Measurements from ENCODE around the gene LRRC57.

The LRRC57 gene

DNA sequence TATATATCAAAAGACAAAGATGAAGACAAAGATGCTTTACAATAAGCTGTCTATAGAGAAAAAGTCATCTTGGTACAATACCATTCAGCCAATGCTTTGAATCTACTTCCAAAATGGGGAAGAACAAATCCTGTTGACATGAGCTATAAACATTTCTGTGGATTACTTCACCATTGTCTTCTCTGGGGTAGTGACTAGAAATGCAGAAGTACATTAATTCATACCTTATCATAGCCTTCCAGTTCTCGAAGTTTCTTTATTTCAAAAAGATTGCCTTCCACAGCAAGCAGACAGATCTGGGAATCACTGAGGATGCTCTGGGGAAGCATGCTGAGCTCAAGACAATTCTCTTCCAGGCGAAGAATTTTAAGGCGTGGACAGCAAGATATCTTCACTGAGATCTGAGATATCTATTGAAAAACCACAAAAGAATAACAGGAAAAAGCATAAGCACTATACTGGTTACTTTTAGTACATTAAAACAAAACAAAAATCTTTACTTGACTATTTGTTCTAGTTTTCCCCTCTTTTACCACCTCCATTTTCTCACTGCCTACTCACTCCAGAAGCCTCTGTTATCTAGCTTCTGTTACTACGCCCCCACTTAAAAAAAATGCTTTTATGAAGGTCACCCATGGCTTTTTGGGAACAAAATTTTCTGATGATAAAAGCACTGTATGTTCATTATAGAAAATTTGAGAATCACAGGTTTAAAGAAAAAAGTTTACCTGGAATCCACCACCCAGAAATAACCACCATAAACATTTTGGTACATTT lies 3.6 kb downstream of the LRRC57 start:
- H3K4me3 ChIP-seq (ENCODE audit: low read depth, low read length): no peak overlapping the region
- TF ChIP-seq MYC (IDR thresholded peaks at IDR 0.05; ENCODE audit: low read depth, low read length): no peak
- TF ChIP-seq, protein P1, sequence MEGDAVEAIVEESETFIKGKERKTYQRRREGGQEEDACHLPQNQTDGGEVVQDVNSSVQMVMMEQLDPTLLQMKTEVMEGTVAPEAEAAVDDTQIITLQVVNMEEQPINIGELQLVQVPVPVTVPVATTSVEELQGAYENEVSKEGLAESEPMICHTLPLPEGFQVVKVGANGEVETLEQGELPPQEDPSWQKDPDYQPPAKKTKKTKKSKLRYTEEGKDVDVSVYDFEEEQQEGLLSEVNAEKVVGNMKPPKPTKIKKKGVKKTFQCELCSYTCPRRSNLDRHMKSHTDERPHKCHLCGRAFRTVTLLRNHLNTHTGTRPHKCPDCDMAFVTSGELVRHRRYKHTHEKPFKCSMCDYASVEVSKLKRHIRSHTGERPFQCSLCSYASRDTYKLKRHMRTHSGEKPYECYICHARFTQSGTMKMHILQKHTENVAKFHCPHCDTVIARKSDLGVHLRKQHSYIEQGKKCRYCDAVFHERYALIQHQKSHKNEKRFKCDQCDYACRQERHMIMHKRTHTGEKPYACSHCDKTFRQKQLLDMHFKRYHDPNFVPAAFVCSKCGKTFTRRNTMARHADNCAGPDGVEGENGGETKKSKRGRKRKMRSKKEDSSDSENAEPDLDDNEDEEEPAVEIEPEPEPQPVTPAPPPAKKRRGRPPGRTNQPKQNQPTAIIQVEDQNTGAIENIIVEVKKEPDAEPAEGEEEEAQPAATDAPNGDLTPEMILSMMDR (IDR thresholded peaks at IDR 0.05; ENCODE audit: low read depth, low read length): no peak
- no peak for TF ChIP-seq POLR2A (IDR thresholded peaks at IDR 0.05; ENCODE audit: extremely low read depth, insufficient read length)
- TF ChIP-seq, protein P2, sequence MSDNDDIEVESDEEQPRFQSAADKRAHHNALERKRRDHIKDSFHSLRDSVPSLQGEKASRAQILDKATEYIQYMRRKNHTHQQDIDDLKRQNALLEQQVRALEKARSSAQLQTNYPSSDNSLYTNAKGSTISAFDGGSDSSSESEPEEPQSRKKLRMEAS (IDR thresholded peaks at IDR 0.05; ENCODE audit: low read depth, low read length): no peak
- peak; percentile 68 for DNase-seq (ENCODE audit: low read depth)

DNA sequence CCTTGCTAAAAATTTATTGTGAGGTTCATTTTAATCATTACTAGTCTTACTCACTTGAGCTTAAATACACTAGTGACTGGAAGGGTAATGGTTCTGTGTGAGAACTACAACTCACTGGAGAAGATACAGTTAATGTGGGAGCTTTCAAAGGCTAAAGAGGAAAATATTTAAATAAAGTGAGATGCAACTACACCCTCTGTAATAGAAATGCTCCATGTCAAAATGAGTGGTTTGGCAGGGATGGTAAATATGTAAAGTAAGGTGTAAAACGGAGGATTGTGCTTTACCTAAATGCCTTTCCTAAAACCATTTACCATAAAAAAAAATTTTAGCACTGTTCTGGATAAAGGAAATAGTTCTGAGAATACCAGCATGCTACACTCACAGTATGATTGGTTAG lies 15.3 kb downstream of the LRRC57 start:
- DNase-seq (ENCODE audit: low read depth): no peak
- no peak overlapping the region for H3K4me3 ChIP-seq (ENCODE audit: low read depth, low read length)
- TF ChIP-seq, protein P1 (IDR thresholded peaks at IDR 0.05; ENCODE audit: low read depth, low read length): no peak
- TF ChIP-seq POLR2A (IDR thresholded peaks at IDR 0.05; ENCODE audit: extremely low read depth, insufficient read length): no peak
- TF ChIP-seq, protein P2 (IDR thresholded peaks at IDR 0.05; ENCODE audit: low read depth, low read length): no peak
- no peak for TF ChIP-seq MYC (IDR thresholded peaks at IDR 0.05; ENCODE audit: low read depth, low read length)

DNA sequence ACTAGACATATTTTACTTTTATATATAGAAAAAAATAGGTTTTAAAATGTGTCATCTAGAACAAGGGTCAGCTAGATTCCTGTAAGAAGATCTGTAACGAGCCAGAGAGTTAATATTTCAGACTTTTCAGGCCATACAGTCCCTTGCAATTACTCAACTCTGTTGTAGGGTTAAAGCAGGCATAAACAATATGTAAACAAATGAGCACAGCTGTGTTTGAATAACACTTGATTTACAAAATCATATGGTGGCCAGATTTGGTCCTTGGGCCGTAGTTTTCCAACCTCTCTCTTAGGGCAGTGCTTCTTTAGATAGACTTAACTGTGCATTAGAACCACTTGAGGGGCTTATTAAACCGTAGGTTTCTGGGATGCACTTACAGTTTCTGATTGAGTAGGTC lies 19.6 kb downstream of the LRRC57 start:
- TF ChIP-seq POLR2A (IDR thresholded peaks at IDR 0.05; ENCODE audit: extremely low read depth, insufficient read length) (no peak), MYC (IDR thresholded peaks at IDR 0.05; ENCODE audit: low read depth, low read length) (no peak)
- TF ChIP-seq, protein P1 (IDR thresholded peaks at IDR 0.05; ENCODE audit: low read depth, low read length): no peak
- TF ChIP-seq, protein P2 (IDR thresholded peaks at IDR 0.05; ENCODE audit: low read depth, low read length): no peak
- H3K4me3 ChIP-seq (ENCODE audit: low read depth, low read length): no peak overlapping the region
- DNase-seq (ENCODE audit: low read depth): no peak

DNA sequence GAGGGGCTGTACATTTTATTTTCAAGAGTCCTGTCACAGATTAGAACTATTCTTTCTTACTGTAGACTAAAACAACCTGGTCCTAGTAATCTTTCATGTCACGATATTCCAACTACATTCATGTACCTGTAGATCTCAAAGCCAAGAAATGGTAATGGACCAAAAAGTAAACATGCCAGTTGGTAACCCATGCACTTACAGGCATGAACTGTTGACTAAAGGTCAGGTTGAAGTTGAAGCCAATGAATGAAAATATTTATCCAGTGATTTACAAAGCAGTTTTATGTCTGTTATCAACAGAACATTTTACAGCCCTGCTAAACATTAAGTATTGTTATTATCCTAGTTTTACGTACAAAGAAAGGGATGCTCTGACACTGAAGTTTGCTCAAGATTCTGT lies 25.3 kb downstream of the LRRC57 start:
- DNase-seq (ENCODE audit: low read depth): no peak
- TF ChIP-seq, protein P2 (IDR thresholded peaks at IDR 0.05; ENCODE audit: low read depth, low read length): no peak
- TF ChIP-seq MYC (IDR thresholded peaks at IDR 0.05; ENCODE audit: low read depth, low read length) (no peak), POLR2A (IDR thresholded peaks at IDR 0.05; ENCODE audit: extremely low read depth, insufficient read length) (no peak)
- TF ChIP-seq, protein P1 (IDR thresholded peaks at IDR 0.05; ENCODE audit: low read depth, low read length): no peak
- H3K4me3 ChIP-seq (ENCODE audit: low read depth, low read length): no peak overlapping the region

DNA sequence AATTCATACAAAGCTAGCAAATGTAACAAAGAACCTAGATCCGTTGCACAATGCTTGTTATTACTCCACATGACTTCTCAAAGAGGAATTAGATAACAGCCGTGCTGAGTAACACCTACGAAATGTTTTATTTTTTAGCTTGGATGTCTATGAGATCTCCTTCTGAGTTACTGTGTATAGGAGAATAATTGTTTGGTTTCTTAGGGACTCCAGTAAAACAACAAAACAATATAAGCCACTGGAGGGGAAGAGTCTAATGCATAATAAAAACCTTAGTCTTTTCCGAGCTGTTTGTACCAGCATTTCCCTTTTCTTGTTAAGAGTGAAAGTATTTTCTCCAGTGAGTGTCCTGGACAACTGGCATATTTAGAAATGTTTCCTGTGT lies 37.6 kb downstream of the LRRC57 start:
- peak overlapping the region; percentile 6 for H3K4me3 ChIP-seq (ENCODE audit: low read depth, low read length)
- TF ChIP-seq POLR2A (IDR thresholded peaks at IDR 0.05; ENCODE audit: extremely low read depth, insufficient read length): no peak
- peak; percentile 29; the same call in 1 of the 2 replicates for TF ChIP-seq MYC (IDR thresholded peaks at IDR 0.05; ENCODE audit: low read depth, low read length)
- TF ChIP-seq, protein P2 (IDR thresholded peaks at IDR 0.05; ENCODE audit: low read depth, low read length): peak; percentile 46; the same call in 1 of the 2 replicates
- TF ChIP-seq, protein P1 (IDR thresholded peaks at IDR 0.05; ENCODE audit: low read depth, low read length): no peak
- peak; percentile 46 for DNase-seq (ENCODE audit: low read depth)

Measured in NB4 (cell line).